Lower lobe of right lung (tissue), 2 donors: ENCODE measurements around the gene CXXC5. TPM values are rescaled to one million over a fixed set of nuclear protein-coding genes. Genes with fewer than 3 reads are reported as not detected.

Source experiments
- ATAC-seq, 2 donors: fragments of 200-7000 bp; cut with Tn5 transposase; one replicate each; pipeline ENCODE4 v1.9.1; 2020 to 2022; ENCODE audit warnings: mild to moderate bottlenecking in 2 of 2, moderate library complexity in 2 of 2
- DNase-seq: peaks from one replicate; pipeline ENCODE4 v3.0.0-alpha.2; 2020
- H3K27ac ChIP-seq: fragments of 200-600 bp; one replicate; pipeline ENCODE4 v1.8.0; 2022
- H3K27me3 ChIP-seq: fragments of 200-600 bp; one replicate; pipeline ENCODE4 v1.8.0; 2022; ENCODE audit warnings: low read depth
- H3K36me3 ChIP-seq: fragments of 200-600 bp; one replicate; pipeline ENCODE4 v1.8.0; 2022; ENCODE audit warnings: mild to moderate bottlenecking
- H3K4me1 ChIP-seq: fragments of 200-600 bp; one replicate; pipeline ENCODE4 v1.8.0; 2022
- H3K4me3 ChIP-seq: fragments of 200-600 bp; one replicate; pipeline ENCODE4 v1.8.0; 2022; ENCODE audit warnings: mild to moderate bottlenecking
- H3K9me3 ChIP-seq: fragments of 200-600 bp; one replicate; pipeline ENCODE4 v1.8.0; 2022
- CTCF ChIP-seq: fragments of 200-600 bp; IDR thresholded peaks from one replicate; pipeline ENCODE4 v1.8.0; 2022; ENCODE audit warnings: antibody characterized with exemption, mild to moderate bottlenecking
- intact Hi-C: fragments of 100-400 bp; cut with DNase I; formaldehyde crosslinking; loops from one replicate; pipeline ENCODE4 v1.11.0; 2022
- total RNA-seq: library from RNA; stranded (reverse); fragmentation: NEBNext Ultra II Directional; extraction: Animal tissue kit (Norgen Biotek cat#: 25700); gene quantifications from one replicate; pipeline ENCODE4 v1.2.1, GENCODE V29; 2021
- donor health status: DM: no; HTN: yes; CAD: no; lungs with severe emphysema.

CXXC5 gene
- total RNA-seq, 1 donor from 2014 or later, result 27.3 TPM

GRCh38 chr5:139676406-139676805 is 28.3 kb downstream of the CXXC5 start:
- Histone ChIP-seq H3K27ac (no peak overlapping the region), H3K36me3 (peaks cover 12% of the 10 kb centered on the region), H3K9me3 (no peaks in the 10 kb centered on the region), H3K4me1 (peaks cover 42% of the 10 kb centered on the region), H3K27me3 (no peaks in the 10 kb centered on the region), H3K4me3 (no peak overlapping the region)
- TF ChIP-seq CTCF, result no peak
- intact Hi-C loops, result no loop called here
- ATAC-seq, result no peak
- DNase-seq, result no peak

GRCh38 chr5:139676951-139677735 is 29.0 kb downstream of the CXXC5 start:
- DNase-seq (no peak), ATAC-seq (no peak)
- no peaks in the 10 kb centered on the region for H3K9me3 ChIP-seq
- intact Hi-C loops, result no loop called here
- H3K36me3 ChIP-seq, result peaks cover 16% of the 10 kb centered on the region
- H3K27ac ChIP-seq, result no peak overlapping the region
- H3K4me3 ChIP-seq, result no peak overlapping the region
- peaks cover 34% of the 10 kb centered on the region for H3K4me1 ChIP-seq
- no peak for TF ChIP-seq CTCF
- no peaks in the 10 kb centered on the region for H3K27me3 ChIP-seq

GRCh38 chr5:139677736-139678613 is 29.8 kb downstream of the CXXC5 start:
- H3K27ac ChIP-seq, result peak overlapping the region; percentile 6
- no peaks in the 10 kb centered on the region for H3K9me3 ChIP-seq
- H3K4me3 ChIP-seq, result no peak overlapping the region
- no peak for TF ChIP-seq CTCF
- peaks cover 23% of the 10 kb centered on the region for H3K36me3 ChIP-seq
- intact Hi-C loops, result no loop called here
- H3K27me3 ChIP-seq, result no peaks in the 10 kb centered on the region
- DNase-seq (no peak), ATAC-seq (no peak)
- H3K4me1 ChIP-seq, result peaks cover 33% of the 10 kb centered on the region

- DNase-seq (no peak), ATAC-seq (peak in 1 of 2 donors; percentile 17)
- Histone ChIP-seq H3K4me3 (no peak overlapping the region), H3K9me3 (no peaks in the 10 kb centered on the region), H3K4me1 (peaks cover 30% of the 10 kb centered on the region), H3K27ac (no peak overlapping the region), H3K27me3 (no peaks in the 10 kb centered on the region), H3K36me3 (peaks cover 34% of the 10 kb centered on the region)
- no peak for TF ChIP-seq CTCF
- intact Hi-C loops, result no loop called here
Measured at GRCh38 chr5:139678751-139679750, 30.9 kb downstream of the CXXC5 start.
